SH-SY5Y (cell line): Measurements from ENCODE around the gene HORMAD2.

ENCODE experiments used
- GATA2 ChIP-seq: IDR thresholded peaks from 2 replicates; pipeline ENCODE4 v1.6.1; 2011; ENCODE audit warnings: mild to moderate bottlenecking, low read depth, low read length
- GATA3 ChIP-seq: IDR thresholded peaks from 2 replicates; pipeline ENCODE4 v1.6.1; 2011; ENCODE audit warnings: low read depth, mild to moderate bottlenecking, low read length, moderate library complexity

DNA sequence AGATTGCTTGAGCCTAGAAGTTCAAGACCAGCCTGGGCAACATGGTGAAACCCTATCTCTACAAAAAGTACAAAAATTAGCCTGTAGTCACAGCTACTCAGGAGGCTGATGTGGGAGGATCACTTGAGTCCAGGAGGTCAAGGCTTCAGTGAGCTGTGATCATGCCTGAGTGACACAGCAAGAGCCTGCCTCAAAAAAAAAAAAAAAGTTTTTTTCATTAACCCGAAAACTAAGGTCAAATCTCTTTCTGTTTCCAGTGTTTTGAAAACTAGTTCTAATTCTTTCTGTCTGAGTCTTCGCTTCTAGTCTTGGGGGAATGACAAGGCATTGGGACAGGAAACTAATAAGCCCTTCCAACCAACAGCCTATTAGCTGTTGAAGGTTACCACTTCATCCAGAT lies 108.6 kb downstream of the HORMAD2 start:
- TF ChIP-seq GATA2: no peak
- no peak for TF ChIP-seq GATA3
